ENCODE data around the gene ABHD18.

The ABHD18 gene

GRCh38 chr4:128068918-128069317 lies 103.7 kb downstream of the ABHD18 start:
- no peak for DNase-seq (ENCODE audit: low read depth)

DNA sequence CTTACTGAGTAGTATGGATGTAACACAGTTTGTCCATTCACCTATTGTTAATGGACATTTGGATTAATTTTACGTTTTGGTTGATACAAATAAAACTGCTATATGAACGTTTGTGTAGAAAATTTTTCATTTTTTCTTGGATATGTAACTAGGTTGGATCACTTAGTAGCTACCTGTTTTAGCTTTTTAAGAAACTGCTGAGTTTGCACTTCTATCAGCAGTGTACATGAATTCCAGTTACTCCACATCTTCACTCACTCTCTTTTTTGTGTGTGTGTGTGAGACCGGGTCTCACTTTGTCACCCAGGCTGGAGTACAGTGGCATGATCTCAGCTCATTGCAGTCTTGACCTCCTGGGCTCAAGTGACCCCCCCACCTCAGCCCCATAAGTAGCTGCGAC lies 111.3 kb downstream of the ABHD18 start:
- DNase-seq (ENCODE audit: low read depth): no peak
